ENCODE results near the gene SDK1.

The SDK1 gene

DNA sequence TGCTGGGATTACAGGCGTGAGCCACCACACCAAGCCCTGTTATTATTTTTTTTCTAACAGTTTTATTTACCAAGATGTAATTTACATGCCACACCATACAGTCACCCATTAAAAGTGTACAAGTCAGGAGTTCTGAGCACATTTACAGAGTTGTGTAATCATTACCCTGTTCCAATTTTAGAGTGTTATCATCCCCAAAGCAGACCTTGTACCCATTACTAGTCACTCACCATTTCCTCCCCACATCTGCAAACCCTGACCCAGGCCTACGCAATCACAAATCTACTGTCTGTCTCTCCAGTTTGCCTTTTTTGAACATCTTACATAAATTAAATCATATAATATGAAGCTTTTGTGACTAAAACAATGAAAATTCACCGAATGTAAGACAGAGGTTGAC, 978.2 kb downstream of the SDK1 start (continued):
- TF ChIP-seq, protein P1, sequence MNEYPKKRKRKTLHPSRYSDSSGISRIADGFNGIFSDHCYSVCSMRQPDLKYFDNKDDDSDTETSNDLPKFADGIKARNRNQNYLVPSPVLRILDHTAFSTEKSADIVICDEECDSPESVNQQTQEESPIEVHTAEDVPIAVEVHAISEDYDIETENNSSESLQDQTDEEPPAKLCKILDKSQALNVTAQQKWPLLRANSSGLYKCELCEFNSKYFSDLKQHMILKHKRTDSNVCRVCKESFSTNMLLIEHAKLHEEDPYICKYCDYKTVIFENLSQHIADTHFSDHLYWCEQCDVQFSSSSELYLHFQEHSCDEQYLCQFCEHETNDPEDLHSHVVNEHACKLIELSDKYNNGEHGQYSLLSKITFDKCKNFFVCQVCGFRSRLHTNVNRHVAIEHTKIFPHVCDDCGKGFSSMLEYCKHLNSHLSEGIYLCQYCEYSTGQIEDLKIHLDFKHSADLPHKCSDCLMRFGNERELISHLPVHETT (tag by site-specific recombination; IDR thresholded peaks at IDR 0.05): no peak
- TF ChIP-seq ZBTB21 (tag by site-specific recombination; IDR thresholded peaks at IDR 0.05): no peak
- no peak for TF ChIP-seq ZNF391 (tag by site-specific recombination; IDR thresholded peaks at IDR 0.05; ENCODE audit: borderline replicate concordance, low read depth)
- no peak for TF ChIP-seq ZNF266 (tag by site-specific recombination; IDR thresholded peaks at IDR 0.05; ENCODE audit: low read depth)
- TF ChIP-seq ZNF560 (tag by site-specific recombination; IDR thresholded peaks at IDR 0.05; ENCODE audit: borderline replicate concordance): no peak
- TF ChIP-seq ZNF354C (tag by site-specific recombination; IDR thresholded peaks at IDR 0.05; ENCODE audit: borderline replicate concordance, low read depth): no peak
- TF ChIP-seq, protein P2, sequence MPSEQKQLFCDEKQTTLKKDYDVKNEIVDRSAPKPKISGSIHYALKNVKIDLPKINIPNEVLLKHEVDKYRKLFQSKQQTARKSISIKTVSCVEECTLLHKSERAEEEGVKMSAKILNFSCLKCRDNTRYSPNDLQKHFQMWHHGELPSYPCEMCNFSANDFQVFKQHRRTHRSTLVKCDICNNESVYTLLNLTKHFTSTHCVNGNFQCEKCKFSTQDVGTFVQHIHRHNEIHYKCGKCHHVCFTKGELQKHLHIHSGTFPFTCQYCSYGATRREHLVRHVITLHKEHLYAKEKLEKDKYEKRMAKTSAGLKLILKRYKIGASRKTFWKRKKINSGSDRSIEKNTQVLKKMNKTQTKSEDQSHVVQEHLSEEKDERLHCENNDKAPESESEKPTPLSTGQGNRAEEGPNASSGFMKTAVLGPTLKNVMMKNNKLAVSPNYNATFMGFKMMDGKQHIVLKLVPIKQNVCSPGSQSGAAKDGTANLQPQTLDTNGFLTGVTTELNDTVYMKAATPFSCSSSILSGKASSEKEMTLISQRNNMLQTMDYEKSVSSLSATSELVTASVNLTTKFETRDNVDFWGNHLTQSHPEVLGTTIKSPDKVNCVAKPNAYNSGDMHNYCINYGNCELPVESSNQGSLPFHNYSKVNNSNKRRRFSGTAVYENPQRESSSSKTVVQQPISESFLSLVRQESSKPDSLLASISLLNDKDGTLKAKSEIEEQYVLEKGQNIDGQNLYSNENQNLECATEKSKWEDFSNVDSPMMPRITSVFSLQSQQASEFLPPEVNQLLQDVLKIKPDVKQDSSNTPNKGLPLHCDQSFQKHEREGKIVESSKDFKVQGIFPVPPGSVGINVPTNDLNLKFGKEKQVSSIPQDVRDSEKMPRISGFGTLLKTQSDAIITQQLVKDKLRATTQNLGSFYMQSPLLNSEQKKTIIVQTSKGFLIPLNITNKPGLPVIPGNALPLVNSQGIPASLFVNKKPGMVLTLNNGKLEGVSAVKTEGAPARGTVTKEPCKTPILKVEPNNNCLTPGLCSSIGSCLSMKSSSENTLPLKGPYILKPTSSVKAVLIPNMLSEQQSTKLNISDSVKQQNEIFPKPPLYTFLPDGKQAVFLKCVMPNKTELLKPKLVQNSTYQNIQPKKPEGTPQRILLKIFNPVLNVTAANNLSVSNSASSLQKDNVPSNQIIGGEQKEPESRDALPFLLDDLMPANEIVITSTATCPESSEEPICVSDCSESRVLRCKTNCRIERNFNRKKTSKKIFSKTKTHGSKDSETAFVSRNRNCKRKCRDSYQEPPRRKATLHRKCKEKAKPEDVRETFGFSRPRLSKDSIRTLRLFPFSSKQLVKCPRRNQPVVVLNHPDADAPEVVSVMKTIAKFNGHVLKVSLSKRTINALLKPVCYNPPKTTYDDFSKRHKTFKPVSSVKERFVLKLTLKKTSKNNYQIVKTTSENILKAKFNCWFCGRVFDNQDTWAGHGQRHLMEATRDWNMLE (tag by site-specific recombination; conservative IDR thresholded peaks at IDR 0.05; ENCODE audit: low read depth): no peak
- no peak for TF ChIP-seq SALL2 (tag by site-specific recombination; IDR thresholded peaks at IDR 0.05; ENCODE audit: borderline replicate concordance)

DNA sequence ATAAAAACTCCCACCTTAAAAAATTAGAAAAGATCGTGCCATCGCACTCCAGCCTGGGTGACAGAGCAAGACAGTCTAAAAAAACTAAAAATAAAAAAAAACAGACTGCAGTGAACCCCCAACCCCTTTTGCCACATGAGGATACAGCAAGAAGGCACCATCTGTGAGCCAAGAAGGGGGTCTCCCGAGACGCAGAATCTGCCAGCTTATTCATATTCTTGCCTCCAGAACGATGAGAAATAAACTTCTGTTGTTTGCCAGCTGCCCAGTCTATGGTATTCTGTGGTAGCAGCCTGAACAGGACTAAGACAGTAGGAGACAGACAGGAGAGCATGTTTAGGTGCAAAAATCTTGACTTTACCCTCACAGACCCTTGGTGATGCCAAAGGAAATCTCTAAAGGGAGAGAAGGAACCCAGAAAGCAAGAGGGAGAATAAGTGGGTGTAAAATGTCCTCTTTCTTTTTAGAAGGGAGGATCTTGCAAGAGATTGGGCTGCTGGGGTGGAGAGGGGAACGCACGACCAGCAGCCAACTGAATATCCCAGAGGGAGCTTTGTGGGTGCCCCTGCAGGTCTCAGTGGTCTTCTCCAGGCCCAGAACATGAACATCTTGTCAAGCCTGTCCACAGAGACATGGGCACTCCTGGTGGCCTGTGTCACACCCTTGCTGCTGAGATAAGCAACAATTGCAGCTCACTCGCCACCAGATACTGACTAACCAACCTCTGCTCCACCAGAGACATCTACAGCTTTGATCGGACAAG, 980.4 kb downstream of the SDK1 start:
- no peak overlapping the region for H3K27ac ChIP-seq (ENCODE audit: extremely low read depth, low read depth, low read length)
- CTCF ChIA-PET: no interaction called here
- POLR2A ChIA-PET: no interaction called here
- no peak overlapping the region for H3K4me3 ChIP-seq (ENCODE audit: low read depth, low read length)
- H3K36me3 ChIP-seq (ENCODE audit: control insufficient read depth in 2 of 2, insufficient read depth in 1 of 2, low read length in 2 of 2): no peaks in the 10 kb centered on the region
- H3K9me3 ChIP-seq (ENCODE audit: control insufficient read depth, insufficient read depth, low read depth, low read length): no peaks in the 10 kb centered on the region
- H3K4me1 ChIP-seq (ENCODE audit: control insufficient read depth, insufficient read depth, low read length): no peaks in the 10 kb centered on the region
- TF ChIP-seq ZNF529 (tag by site-specific recombination; IDR thresholded peaks at IDR 0.05; ENCODE audit: insufficient replicate concordance) (no peak), ZNF366 (tag by site-specific recombination; conservative IDR thresholded peaks at IDR 0.05) (no peak), ZNF776 (tag by site-specific recombination; IDR thresholded peaks at IDR 0.05; ENCODE audit: borderline replicate concordance) (no peak), PRDM1 (tag by site-specific recombination; IDR thresholded peaks at IDR 0.05) (no peak), ZNF404 (tag by site-specific recombination; IDR thresholded peaks at IDR 0.05) (no peak), ZNF514 (tag by site-specific recombination; IDR thresholded peaks at IDR 0.05) (no peak), ZNF416 (tag by site-specific recombination; IDR thresholded peaks at IDR 0.05) (no peak), ZNF341 (tag by site-specific recombination; IDR thresholded peaks at IDR 0.05; ENCODE audit: low read depth) (no peak), MYNN (tag by site-specific recombination; IDR thresholded peaks at IDR 0.05; ENCODE audit: borderline replicate concordance) (no peak), ZNF544 (tag by site-specific recombination; IDR thresholded peaks at IDR 0.05) (no peak), ZNF423 (tag by site-specific recombination; IDR thresholded peaks at IDR 0.05) (no peak), ZNF132 (tag by site-specific recombination; IDR thresholded peaks at IDR 0.05; ENCODE audit: borderline replicate concordance) (no peak), ZNF837 (tag by site-specific recombination; IDR thresholded peaks at IDR 0.05) (no peak), ZNF664 (tag by site-specific recombination; IDR thresholded peaks at IDR 0.05) (no peak)
- TF ChIP-seq, protein P3, sequence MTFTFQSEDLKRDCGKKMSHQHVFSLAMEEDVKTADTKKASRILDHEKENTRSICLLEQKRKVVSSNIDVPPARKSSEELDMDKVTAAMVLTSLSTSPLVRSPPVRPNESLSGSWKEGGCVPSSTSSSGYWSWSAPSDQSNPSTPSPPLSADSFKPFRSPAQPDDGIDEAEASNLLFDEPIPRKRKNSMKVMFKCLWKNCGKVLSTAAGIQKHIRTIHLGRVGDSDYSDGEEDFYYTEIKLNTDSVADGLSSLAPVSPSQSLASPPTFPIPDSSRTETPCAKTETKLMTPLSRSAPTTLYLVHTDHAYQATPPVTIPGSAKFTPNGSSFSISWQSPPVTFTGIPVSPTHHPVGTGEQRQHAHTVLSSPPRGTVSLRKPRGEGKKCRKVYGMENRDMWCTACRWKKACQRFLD (tag by site-specific recombination; IDR thresholded peaks at IDR 0.05): no peak
- TF ChIP-seq, protein P4, sequence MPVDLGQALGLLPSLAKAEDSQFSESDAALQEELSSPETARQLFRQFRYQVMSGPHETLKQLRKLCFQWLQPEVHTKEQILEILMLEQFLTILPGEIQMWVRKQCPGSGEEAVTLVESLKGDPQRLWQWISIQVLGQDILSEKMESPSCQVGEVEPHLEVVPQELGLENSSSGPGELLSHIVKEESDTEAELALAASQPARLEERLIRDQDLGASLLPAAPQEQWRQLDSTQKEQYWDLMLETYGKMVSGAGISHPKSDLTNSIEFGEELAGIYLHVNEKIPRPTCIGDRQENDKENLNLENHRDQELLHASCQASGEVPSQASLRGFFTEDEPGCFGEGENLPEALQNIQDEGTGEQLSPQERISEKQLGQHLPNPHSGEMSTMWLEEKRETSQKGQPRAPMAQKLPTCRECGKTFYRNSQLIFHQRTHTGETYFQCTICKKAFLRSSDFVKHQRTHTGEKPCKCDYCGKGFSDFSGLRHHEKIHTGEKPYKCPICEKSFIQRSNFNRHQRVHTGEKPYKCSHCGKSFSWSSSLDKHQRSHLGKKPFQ (tag by site-specific recombination; IDR thresholded peaks at IDR 0.05): no peak
- TF ChIP-seq, protein P5, sequence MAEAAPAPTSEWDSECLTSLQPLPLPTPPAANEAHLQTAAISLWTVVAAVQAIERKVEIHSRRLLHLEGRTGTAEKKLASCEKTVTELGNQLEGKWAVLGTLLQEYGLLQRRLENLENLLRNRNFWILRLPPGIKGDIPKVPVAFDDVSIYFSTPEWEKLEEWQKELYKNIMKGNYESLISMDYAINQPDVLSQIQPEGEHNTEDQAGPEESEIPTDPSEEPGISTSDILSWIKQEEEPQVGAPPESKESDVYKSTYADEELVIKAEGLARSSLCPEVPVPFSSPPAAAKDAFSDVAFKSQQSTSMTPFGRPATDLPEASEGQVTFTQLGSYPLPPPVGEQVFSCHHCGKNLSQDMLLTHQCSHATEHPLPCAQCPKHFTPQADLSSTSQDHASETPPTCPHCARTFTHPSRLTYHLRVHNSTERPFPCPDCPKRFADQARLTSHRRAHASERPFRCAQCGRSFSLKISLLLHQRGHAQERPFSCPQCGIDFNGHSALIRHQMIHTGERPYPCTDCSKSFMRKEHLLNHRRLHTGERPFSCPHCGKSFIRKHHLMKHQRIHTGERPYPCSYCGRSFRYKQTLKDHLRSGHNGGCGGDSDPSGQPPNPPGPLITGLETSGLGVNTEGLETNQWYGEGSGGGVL (tag by site-specific recombination; IDR thresholded peaks at IDR 0.05): no peak

Measured in HEK293 (cell line).